BE2C (cell line): ENCODE data around the gene OTUB1.
A peak's percentile ranks its signal among the peaks of the same experiment; 100 is the strongest.
"Not testable (repeated sequence)": the region's sequence is repeated elsewhere in the genome, so short reads cannot be mapped to it uniquely, and the experiment has no call there.

ENCODE experiments used
- DNase-seq: peaks from one replicate; pipeline ENCODE4 v3.0.0-alpha.2; 2020
- H3K27me3 ChIP-seq: fragments of 250-450 bp; sonication (Bioruptor Pico); 2 replicates; pipeline ENCODE4 v1.5.1; 2020; ENCODE audit warnings: mild to moderate bottlenecking
- H3K36me3 ChIP-seq: fragments of 250-450 bp; sonication (Bioruptor Pico); 2 replicates; pipeline ENCODE4 v1.5.1; 2020; ENCODE audit warnings: mild to moderate bottlenecking
- H3K4me1 ChIP-seq: fragments of 250-450 bp; sonication (Bioruptor Pico); 2 replicates; pipeline ENCODE4 v1.5.1; 2020
- H3K4me3 ChIP-seq: 2 replicates; pipeline ENCODE4 v1.5.1; 2011; ENCODE audit warnings: low read depth, low read length
- H3K9me3 ChIP-seq: fragments of 250-450 bp; sonication (Bioruptor Pico); 2 replicates; pipeline ENCODE4 v1.5.1; 2020
- TF ChIP-seq, protein P1 (sequence below): IDR thresholded peaks from 2 replicates; pipeline ENCODE4 v1.5.1; 2012; ENCODE audit warnings: mild to moderate bottlenecking, low read depth, low read length

OTUB1 gene

DNA sequence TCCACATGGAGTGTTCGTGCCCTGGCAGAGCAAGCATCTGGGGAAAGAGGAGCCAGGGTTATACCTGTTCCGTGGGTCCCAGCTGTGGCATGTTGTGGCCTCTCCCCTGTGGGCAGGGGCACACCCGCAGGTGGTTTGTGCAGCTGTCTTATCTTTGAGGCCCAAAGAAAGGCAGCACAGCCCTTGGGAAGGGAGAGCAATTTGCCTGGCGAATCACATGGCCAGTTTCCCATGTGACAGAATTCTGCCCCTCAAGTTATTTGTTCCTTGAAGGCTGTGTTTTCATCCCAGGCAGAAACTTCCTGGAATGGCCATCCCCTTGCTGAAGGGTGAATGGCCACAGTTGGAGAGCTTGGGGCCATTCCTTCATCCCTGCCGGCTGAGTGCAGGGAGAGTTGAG, 28.2 kb upstream of the OTUB1 start:
- TF ChIP-seq, protein P1, sequence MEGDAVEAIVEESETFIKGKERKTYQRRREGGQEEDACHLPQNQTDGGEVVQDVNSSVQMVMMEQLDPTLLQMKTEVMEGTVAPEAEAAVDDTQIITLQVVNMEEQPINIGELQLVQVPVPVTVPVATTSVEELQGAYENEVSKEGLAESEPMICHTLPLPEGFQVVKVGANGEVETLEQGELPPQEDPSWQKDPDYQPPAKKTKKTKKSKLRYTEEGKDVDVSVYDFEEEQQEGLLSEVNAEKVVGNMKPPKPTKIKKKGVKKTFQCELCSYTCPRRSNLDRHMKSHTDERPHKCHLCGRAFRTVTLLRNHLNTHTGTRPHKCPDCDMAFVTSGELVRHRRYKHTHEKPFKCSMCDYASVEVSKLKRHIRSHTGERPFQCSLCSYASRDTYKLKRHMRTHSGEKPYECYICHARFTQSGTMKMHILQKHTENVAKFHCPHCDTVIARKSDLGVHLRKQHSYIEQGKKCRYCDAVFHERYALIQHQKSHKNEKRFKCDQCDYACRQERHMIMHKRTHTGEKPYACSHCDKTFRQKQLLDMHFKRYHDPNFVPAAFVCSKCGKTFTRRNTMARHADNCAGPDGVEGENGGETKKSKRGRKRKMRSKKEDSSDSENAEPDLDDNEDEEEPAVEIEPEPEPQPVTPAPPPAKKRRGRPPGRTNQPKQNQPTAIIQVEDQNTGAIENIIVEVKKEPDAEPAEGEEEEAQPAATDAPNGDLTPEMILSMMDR = no peak
- peaks cover 8% of the 10 kb centered on the region for H3K36me3 ChIP-seq
- no peaks in the 10 kb centered on the region for H3K27me3 ChIP-seq
- H3K4me3 ChIP-seq = no peak overlapping the region
- DNase-seq = no peak
- no peaks in the 10 kb centered on the region for H3K4me1 ChIP-seq
- H3K9me3 ChIP-seq = no peaks in the 10 kb centered on the region

DNA sequence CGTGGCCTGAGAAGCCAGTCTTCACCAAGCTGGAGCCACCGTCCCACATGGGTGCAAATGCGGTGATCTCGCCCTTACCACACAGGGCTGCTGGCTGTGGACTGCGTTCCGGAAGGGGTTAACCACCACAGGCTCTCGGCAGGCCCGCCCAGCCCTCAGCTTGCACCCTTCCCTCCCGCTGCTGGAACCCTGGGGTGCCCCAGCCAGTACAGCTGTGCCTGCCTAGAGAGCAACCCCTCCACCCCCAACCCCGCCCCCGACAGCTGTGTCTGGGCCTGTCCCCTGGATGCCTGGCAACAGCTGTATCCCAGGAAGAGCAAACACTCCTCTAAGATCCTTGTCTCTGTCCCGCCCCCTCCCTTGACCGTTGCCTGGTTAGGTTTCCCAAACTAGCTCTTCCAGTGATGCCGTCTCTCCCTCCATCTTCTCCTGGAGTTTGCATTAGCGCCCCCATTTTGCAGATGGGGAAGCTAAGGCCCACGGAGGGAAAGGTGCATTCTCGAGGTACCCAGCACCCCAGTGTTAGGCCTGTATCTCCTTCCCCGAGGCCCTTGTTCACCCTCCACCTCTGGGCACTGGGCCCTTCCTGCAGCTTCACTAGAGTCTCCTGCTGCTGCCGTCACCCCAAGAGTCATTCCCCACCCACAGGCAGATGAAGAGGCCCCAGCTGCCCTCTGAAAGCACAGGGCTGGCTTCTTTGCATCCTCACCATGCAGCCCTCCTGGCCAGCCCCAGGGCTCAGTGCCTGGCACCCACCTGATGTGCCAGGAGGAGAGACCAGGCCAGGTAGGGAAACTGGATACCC, 24.4 kb upstream of the OTUB1 start:
- TF ChIP-seq, protein P1 = no peak
- Histone ChIP-seq H3K27me3 (no peaks in the 10 kb centered on the region), H3K4me1 (no peaks in the 10 kb centered on the region), H3K9me3 (no peaks in the 10 kb centered on the region), H3K36me3 (no peaks in the 10 kb centered on the region), H3K4me3 (no peak overlapping the region)
- DNase-seq = peak; percentile 56

DNA sequence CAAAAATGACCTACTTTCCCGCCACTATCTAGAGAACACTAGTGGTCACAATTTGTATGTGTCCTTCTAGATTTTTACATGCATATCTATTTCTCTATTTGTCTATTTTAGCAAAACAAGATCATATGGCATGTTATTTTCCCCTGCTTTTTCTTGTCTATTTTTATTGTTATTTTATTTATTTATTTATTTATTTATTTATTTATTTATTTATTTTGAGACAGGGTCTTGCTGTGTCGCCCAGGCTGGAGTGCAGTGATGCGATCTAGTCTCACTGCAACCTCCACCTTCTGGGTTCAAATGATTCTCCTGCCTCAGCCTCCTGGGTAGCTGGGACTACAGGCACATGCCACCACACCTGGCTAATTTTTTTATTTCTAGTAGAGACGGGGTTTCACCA, 22.3 kb upstream of the OTUB1 start:
- not testable (repeated sequence) for DNase-seq, H3K4me1 ChIP-seq, H3K36me3 ChIP-seq, H3K9me3 ChIP-seq, H3K4me3 ChIP-seq, H3K27me3 ChIP-seq

DNA sequence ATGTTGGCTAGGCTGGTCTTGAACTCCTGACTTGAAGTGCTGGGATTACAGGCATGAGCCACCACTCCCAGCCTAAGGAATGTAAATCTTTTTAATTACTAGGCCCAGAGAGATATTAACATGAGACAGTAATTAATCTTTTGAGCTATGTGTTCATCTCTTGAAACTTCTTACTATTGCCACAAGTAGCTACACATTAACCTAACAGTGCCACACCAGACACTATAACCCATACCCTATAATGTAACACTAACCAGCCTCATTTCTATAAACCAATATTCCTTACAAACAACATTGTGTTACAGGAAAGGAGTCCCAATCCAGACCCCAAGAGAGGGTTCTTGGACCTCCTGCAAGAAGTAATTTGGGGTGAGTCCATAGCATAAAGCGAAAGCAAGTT, 19.8 kb upstream of the OTUB1 start:
- H3K27me3 ChIP-seq = no peaks in the 10 kb centered on the region
- no peak for DNase-seq
- TF ChIP-seq, protein P1 = no peak
- H3K4me1 ChIP-seq = no peaks in the 10 kb centered on the region
- no peak overlapping the region for H3K4me3 ChIP-seq
- H3K9me3 ChIP-seq = no peaks in the 10 kb centered on the region
- H3K36me3 ChIP-seq = no peaks in the 10 kb centered on the region

DNA sequence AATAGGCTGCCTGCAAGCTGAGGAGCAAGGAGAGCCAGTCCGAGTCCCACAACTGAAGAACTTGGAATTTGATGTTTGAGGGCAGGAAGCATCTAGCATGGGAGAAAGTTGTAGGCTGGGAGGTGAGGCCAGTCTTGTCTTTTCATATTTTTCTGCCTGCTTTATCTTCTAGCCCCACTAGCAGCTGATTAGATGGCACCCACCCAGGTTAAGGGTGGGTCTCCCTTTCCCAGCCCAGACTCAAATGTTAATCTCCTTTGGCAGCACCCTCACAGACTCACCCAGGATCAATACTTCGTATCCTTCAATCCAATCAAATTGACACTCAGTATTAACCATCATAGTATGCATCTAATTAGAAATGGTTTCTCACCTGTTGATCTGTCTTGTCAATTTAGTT, 16.8 kb upstream of the OTUB1 start:
- Histone ChIP-seq H3K9me3 (no peaks in the 10 kb centered on the region), H3K4me3 (no peak overlapping the region), H3K36me3 (no peaks in the 10 kb centered on the region), H3K27me3 (no peaks in the 10 kb centered on the region), H3K4me1 (no peaks in the 10 kb centered on the region)
- TF ChIP-seq, protein P1 = no peak
- DNase-seq = no peak

DNA sequence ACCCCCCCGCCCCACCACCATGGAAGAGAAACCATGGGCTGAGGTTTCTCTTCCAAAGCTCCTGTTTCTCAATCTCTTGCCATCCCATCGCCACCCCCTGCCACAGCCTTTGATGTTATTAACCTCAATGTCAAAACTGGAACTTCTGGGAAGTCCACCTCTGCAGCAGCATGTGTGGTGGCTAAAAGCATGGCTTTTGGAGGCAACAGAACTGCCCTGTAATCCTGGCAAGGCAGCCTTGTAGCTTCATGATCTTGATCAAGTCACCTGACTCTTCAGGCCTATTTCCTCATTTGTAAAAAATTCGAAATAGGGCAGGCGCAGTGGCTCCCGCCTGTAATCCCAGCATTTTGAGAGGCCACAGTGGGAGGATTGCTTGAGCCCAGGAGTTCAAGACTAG, 15.3 kb upstream of the OTUB1 start:
- H3K9me3 ChIP-seq = no peaks in the 10 kb centered on the region
- TF ChIP-seq, protein P1 = no peak
- H3K36me3 ChIP-seq = peaks cover 2% of the 10 kb centered on the region; the same call in 1 of the 2 replicates
- no peaks in the 10 kb centered on the region for H3K27me3 ChIP-seq
- no peaks in the 10 kb centered on the region for H3K4me1 ChIP-seq
- no peak for DNase-seq
- no peak overlapping the region for H3K4me3 ChIP-seq

DNA sequence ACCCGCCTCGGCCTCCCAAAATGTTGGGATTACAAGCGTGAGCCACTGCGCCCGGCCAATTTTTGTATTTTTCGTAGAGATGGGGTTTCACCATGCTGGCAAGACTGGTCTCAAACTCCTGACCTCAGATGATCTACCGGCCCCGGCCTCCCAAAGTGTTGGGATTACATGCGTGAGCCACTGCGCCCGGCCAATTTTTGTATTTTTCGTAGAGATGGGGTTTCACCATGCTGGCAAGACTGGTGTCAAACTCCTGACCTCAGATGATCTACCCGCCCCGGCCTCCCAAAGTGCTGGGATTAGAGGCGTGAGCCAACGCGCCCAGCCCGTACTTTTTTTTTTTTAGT, 12.4 kb upstream of the OTUB1 start:
- not testable (repeated sequence) for H3K9me3 ChIP-seq, H3K27me3 ChIP-seq, H3K36me3 ChIP-seq, H3K4me1 ChIP-seq, DNase-seq
- peak overlapping the region; percentile 83; the same call in 1 of the 2 replicates for H3K4me3 ChIP-seq
